Central memory CD4-positive, alpha-beta T cell (primary cell): ENCODE measurements around the gene GBGT1.

Experiments used
- DNase-seq: peaks from one replicate; pipeline ENCODE4 v3.0.0; 2022

GBGT1 gene

GRCh38 chr9:133161547-133161950, 2.2 kb downstream of the GBGT1 start:
- no peak for DNase-seq

- no peak for DNase-seq
Observed at GRCh38 chr9:133160742-133161546, 2.8 kb downstream of the GBGT1 start.

DNA sequence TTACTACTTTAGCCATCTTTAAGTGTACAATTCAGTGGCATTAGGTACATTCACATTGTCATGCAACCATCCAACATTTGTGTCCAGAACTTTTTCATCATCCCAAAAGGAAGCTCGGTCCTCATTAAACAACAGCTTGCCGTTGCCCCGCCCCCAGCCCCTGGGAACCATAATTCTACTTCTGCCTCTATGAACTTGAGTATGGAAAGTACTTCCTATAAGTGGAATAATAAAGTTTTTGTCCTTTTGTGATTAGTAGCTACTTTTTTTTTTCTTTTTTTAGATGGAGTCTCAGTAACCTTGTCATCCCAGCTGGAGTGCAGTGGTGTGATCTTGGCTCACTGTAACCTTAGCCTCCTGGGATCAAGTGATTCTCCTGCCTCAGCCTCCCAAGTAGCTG, 5.0 kb downstream of the GBGT1 start:
- no peak for DNase-seq

DNA sequence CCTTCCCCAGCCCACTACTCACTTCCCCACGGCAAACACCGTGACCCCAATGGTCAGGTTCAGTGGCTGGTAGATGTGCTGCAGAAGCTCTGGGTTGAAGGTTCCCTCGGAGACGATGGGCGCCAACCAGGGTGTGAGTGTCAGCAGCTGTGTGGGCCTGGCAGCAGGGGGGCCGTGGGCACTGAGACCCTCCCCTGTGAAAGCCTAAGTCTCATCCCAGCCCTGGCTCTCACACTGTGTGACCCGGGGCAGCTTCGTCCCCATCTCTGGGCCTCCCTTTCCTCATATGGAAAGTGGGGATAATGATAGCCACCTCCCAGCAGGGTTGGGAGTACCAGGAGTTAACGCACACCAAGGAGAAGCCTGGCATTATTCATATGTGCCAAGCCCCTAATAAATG, 8.6 kb downstream of the GBGT1 start:
- no peak for DNase-seq

GRCh38 chr9:133154097-133154989, 9.4 kb downstream of the GBGT1 start:
- no peak for DNase-seq

DNA sequence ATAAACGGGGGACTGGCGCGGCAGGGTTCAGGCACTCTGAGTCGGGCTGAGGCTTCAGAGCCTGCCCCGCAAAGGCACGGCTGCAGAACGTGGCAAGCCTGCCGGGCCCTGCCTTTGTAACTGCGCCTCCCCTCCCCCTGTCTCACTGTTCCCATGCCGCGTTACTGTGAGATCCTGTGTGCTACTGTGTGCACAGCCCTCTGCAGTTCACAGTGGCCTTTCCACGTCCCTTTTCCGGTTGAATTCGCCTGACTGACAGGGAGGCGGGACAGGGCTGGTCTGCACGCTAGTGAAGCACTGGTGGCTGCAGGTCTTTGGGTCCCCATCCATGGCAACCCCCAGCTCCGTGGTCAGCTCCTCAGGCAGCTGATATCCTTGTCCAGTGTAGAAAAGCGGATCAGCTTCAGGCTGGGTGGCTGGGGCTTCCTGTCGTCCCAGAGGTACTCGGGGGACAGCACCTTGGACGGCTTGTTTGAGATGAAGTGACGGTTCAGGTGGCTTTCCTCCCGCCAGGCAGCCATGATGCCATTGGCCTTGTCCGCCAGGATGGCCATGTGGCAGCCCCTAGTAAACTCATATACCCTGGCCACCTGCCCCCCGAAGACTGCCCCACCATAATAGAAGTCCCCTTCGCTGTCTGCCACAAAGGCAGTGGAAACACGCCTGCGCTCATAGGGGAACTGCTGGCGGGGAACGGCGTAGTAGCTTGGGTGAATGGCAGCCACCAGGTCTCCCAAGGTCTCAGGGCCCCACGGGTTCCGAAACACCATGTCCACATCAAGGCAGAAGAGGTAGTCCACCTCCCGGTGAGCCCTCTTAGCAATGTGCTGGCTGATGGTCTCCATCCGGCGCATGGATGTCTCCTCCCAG, 10.3 kb downstream of the GBGT1 start:
- DNase-seq, result no peak

GRCh38 chr9:133151601-133152525, 11.9 kb downstream of the GBGT1 start:
- no peak for DNase-seq

DNA sequence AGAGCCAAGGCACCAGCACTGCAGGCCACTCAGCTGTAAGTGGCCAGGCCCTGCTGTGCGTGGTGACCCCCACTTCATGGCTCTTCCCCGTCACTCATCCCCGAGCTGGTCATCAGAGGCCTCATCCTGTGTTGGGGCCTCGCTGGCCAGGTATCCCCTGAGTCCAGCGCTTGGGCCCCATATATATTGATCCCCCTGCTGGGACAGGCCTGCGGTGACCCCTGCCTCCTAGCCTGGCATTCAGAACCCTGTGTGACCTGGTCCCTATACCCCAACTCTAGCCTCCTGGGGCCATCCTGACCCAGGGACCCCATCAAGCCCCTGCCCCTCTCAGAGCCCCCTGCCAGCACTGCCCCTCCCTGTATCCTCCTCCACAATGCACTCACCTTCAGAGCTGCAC, 12.7 kb downstream of the GBGT1 start:
- DNase-seq, result no peak

GRCh38 chr9:133149130-133150015, 14.3 kb downstream of the GBGT1 start:
- DNase-seq, result peak; percentile 77

- peak; percentile 75 for DNase-seq
Observed at GRCh38 chr9:133148199-133149129, 15.2 kb downstream of the GBGT1 start.

- DNase-seq, result peak; percentile 86
Observed at GRCh38 chr9:133147412-133148198, 16.1 kb downstream of the GBGT1 start.

DNA sequence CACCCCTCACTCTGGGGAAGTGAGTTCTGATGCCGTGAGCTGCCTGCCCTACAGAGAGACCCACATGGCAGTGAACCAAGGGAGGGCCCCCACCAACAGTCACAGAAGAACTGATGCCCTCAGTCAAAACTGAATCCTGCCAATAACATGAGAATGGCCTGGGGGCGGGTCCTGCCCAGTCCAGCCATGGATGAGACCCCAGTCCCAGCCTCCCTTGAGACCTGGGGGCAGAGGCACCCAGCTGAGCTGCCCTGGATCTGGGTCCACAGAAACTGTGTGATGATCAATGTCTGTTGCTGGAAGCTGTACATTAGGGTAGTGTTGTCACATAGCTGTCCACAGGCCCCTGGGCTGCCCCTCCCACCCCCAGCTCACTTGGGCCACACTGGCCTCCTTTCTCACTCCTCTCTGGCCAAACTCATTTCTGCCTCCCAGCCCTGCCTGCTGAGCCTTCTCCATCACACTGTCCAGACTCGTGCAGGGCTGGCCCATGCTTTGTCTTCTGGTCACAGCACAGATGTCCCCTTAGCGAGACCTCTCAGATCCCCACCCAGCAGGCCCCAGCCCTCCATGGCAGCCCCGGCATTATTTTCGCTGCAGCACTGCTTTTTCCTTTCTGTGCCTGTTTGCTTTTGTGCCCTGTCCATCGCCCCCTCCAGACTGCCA, 16.8 kb downstream of the GBGT1 start:
- no peak for DNase-seq

DNA sequence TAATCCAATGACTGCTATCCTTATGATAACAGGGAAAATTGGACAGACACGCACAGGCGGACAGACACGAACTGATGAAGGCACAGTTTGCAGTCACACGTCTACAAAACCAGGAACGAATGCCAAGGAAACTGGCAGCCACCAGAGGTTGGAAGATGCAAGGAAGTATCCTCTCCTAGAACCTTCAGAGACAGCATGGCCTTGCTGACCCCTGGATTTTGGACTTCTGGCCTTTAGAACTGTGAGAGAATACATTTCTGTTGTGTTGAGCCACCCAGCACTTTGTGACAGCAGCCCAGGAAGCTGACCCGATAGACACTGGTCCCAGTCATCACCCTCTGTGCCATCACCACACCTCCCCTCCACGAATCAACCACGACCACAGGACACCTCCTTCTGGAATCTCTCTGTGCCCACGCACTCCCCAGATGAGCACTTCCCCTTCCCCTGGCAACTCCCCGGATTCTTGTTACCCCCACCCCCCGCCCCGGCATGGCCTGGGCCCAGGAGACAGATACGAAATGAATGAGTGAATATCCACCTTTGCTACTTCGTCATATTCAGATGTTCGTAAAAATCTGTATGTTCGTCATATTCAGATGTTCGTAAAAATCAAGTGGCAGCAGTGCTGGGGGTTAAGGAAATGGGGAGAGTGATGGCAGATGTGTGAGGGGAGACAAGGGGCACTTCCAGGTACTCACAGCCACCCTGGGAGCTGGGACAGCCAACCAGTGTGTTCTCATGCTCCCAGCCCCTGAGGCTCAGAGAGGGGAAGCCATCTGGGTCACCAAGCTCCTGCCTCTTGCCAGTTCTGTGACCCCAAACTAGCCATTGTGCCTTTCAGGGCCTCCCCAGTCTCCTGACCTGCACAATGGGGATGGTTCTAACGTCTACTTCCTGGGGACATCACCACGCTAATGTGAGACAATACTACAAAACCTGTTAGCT, 18.5 kb downstream of the GBGT1 start:
- DNase-seq, result no peak

- DNase-seq, result peak; percentile 93
Observed at GRCh38 chr9:133144142-133144903, 19.4 kb downstream of the GBGT1 start.

DNA sequence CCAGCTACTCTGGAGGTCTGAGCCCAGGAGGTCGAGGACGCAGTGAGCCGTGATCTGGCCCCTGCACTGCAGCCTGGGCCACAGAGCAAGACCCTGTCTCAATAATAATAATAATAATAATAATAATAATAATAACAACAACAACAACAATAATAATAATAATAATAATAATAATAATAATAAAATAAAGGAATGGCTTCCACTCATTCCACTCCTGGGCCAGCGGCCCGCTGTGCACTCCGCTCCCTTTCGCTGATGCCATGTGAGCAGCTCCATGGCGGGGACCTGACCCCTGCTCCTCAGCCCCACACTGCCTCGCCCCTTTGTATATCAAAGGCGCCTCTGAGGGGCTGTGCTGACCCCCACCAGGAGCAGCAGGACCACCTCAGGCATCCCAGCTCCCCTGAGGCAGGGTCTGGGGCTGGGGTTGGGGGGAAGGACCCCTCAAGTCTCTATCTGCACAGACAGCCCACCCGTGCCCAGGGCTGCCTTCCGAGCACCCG, 20.0 kb downstream of the GBGT1 start:
- no peak for DNase-seq
